ENCODE data around the gene IL7R. TPM values are rescaled to one million over a fixed set of nuclear protein-coding genes. Genes with fewer than 3 reads are reported as not detected.

IL7R gene
- polyA plus RNA-seq, 2 of the 4 experiments (the other 2 are of a cell fraction), result 0.13 to 0.18 TPM

GRCh38 chr5:35849860-35850259 is 6.8 kb upstream of the IL7R start:
- no peaks in the 10 kb centered on the region; the same call in 2 of the 3 replicates for H3K9me3 ChIP-seq
- no peaks in the 10 kb centered on the region; the same call in 2 of the 3 replicates for H3K4me1 ChIP-seq
- TF ChIP-seq RFX5 (IDR thresholded peaks at IDR 0.05) (no peak), CHD4 (IDR thresholded peaks at IDR 0.05; ENCODE audit: borderline replicate concordance) (no peak), NPAS2 (CRISPR knock-in tag; IDR thresholded peaks at IDR 0.05; ENCODE audit: borderline replicate concordance) (no peak), E2F6 (IDR thresholded peaks at IDR 0.05; ENCODE audit: borderline replicate concordance, low read depth) (no peak), KDM5A (IDR thresholded peaks at IDR 0.05) (no peak), HOXB5 (CRISPR knock-in tag; IDR thresholded peaks at IDR 0.05) (no peak), MAX (IDR thresholded peaks at IDR 0.05) (no peak), ZNF302 (CRISPR knock-in tag; IDR thresholded peaks at IDR 0.05) (no peak), RARB (CRISPR knock-in tag; IDR thresholded peaks at IDR 0.05) (no peak), KDM1A (IDR thresholded peaks at IDR 0.05; ENCODE audit: low read depth) (no peak), TP53 (CRISPR knock-in tag; IDR thresholded peaks at IDR 0.05) (no peak), USF2 (IDR thresholded peaks at IDR 0.05) (no peak), FOXS1 (CRISPR knock-in tag; IDR thresholded peaks at IDR 0.05) (no peak), EP300 (IDR thresholded peaks at IDR 0.05) (no peak), RNF2 (IDR thresholded peaks at IDR 0.05; ENCODE audit: borderline replicate concordance, low read depth) (no peak), MYC (IDR thresholded peaks at IDR 0.05; ENCODE audit: borderline replicate concordance, low read length) (no peak)
- TF ChIP-seq, protein P1, sequence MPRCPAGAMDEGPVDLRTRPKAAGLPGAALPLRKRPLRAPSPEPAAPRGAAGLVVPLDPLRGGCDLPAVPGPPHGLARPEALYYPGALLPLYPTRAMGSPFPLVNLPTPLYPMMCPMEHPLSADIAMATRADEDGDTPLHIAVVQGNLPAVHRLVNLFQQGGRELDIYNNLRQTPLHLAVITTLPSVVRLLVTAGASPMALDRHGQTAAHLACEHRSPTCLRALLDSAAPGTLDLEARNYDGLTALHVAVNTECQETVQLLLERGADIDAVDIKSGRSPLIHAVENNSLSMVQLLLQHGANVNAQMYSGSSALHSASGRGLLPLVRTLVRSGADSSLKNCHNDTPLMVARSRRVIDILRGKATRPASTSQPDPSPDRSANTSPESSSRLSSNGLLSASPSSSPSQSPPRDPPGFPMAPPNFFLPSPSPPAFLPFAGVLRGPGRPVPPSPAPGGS (IDR thresholded peaks at IDR 0.05), result no peak
- no peak overlapping the region for H3K4me2 ChIP-seq
- CTCF ChIA-PET, result interaction anchor here (0.8 to 1.3 kb wide), 3 partner anchors 9 to 30 kb away, joined by 3 read pairs; no protein-coding TSS in a partner anchor
- H3K4me3 ChIP-seq, result no peak overlapping the region
- POLR2A ChIA-PET, result no interaction called here
- H3K27ac ChIP-seq, result no peak overlapping the region
- ATAC-seq (no peak), DNase-seq (ENCODE audit: low read depth in 1 of 2, low spot score in 1 of 2) (no peak), FAIRE-seq (no peak)
- WGBS (ENCODE audit: missing lambda C conversion rate), result 32% methylated on average over 6 of the region's 6 CpGs

DNA sequence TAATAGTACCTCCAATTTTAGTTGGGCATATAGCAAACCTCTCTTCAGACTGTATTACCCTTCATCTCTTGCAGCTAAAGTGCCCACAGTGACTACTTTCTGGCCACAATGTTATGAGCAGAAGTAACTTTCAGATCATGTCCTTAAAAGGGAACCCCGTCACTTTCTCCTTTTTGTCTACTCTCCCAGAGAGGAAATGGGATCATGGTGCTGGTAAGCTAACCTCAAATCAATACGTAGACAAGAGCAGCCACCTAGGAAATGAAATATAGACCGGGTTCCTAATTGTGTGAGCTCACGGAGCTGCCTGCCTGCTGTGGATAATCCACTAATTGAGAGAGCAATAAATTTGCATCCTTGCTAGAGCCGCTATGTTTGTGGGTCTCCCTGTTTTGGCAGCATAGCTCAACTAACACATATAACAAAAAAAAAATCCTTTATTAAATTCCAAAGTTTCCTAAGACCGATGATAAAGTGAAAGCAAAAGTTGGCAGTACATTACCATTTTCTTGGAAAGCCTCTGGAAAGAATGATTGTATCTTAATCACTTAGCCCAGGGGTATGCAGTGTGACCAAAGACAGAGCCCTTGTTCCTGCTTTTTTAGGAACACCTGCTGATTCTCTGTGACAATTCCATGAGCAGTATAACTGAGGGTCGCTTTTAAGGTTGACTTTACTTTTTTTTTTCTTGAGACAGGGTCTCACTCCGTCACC is 5.6 kb upstream of the IL7R start:
- ChIA-PET CTCF (interaction anchor here (0.5 to 2.2 kb wide), 3 partner anchors 9 to 75 kb away, joined by 3 to 8 read pairs (median 3); no protein-coding TSS in a partner anchor), POLR2A (no interaction called here)
- WGBS (ENCODE audit: missing lambda C conversion rate), result 30% methylated on average over 8 of the region's 8 CpGs

More for the DNA sequence above, 5.6 kb upstream of the IL7R start:
- Histone ChIP-seq H3K9me3 (no peaks in the 10 kb centered on the region; the same call in 2 of the 3 replicates), H3K27ac (no peak overlapping the region), H3K4me1 (no peaks in the 10 kb centered on the region; the same call in 2 of the 3 replicates), H3K4me2 (peak overlapping the region; percentile 50; the same call in 1 of the 3 replicates), H3K4me3 (no peak overlapping the region)
- DNase-seq (ENCODE audit: low read depth in 1 of 2, low spot score in 1 of 2), result no peak
- TF ChIP-seq, protein P2, sequence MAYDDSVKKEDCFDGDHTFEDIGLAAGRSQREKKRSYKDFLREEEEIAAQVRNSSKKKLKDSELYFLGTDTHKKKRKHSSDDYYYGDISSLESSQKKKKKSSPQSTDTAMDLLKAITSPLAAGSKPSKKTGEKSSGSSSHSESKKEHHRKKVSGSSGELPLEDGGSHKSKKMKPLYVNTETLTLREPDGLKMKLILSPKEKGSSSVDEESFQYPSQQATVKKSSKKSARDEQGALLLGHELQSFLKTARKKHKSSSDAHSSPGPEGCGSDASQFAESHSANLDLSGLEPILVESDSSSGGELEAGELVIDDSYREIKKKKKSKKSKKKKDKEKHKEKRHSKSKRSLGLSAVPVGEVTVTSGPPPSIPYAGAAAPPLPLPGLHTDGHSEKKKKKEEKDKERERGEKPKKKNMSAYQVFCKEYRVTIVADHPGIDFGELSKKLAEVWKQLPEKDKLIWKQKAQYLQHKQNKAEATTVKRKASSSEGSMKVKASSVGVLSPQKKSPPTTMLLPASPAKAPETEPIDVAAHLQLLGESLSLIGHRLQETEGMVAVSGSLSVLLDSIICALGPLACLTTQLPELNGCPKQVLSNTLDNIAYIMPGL (CRISPR knock-in tag; IDR thresholded peaks at IDR 0.05; ENCODE audit: borderline replicate concordance), result no peak
- TF ChIP-seq, protein P3, sequence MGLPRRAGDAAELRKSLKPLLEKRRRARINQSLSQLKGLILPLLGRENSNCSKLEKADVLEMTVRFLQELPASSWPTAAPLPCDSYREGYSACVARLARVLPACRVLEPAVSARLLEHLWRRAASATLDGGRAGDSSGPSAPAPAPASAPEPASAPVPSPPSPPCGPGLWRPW (IDR thresholded peaks at IDR 0.05), result no peak
- TF ChIP-seq REST (IDR thresholded peaks at IDR 0.05) (no peak), TFCP2L1 (CRISPR knock-in tag; IDR thresholded peaks at IDR 0.05) (no peak), MYC (IDR thresholded peaks at IDR 0.05; ENCODE audit: borderline replicate concordance, low read length) (no peak), MAFK (IDR thresholded peaks at IDR 0.05; ENCODE audit: partially characterized antibody) (no peak), HOXB13 (CRISPR knock-in tag; IDR thresholded peaks at IDR 0.05; ENCODE audit: low read depth) (no peak), EHMT2 (IDR thresholded peaks at IDR 0.05; ENCODE audit: low read depth) (no peak), RNF2 (IDR thresholded peaks at IDR 0.05; ENCODE audit: borderline replicate concordance, low read depth) (no peak), ESRRA (IDR thresholded peaks at IDR 0.05; ENCODE audit: borderline replicate concordance, low read length) (no peak)
- no peak for FAIRE-seq
- ATAC-seq, result no peak
